T47D (cell line): Measurements from ENCODE around the gene CRLF3.
"Not testable (repeated sequence)": the region's sequence is repeated elsewhere in the genome, so short reads cannot be mapped to it uniquely, and the experiment has no call there.

ENCODE experiments used
- DNase-seq, 2 experiments: peaks; one replicate each; pipeline versions ENCODE4 v3.0.0 to v3.0.0-alpha.2; 2011 to 2012; ENCODE audit warnings: low read depth in 1 of 2, low spot score in 1 of 2
- in situ Hi-C: cut with HindIII; loops from 2 replicates; pipeline ENCODE4 v1.10.0; 2016; ENCODE audit warnings: low sequenced_read_pairs, low pct_unique_long_range_greater_than_20kb

The CRLF3 gene

GRCh38 chr17:30735206-30735605, 89.3 kb downstream of the CRLF3 start:
- in situ Hi-C loops, DNase-seq: not testable (repeated sequence)

- DNase-seq, in situ Hi-C loops: not testable (repeated sequence)
These were observed 90.3 kb downstream of the CRLF3 start for GRCh38 chr17:30734153-30734552.
